ENCODE results near the gene TIRAP.
"Not testable (repeated sequence)": the region's sequence is repeated elsewhere in the genome, so short reads cannot be mapped to it uniquely, and the experiment has no call there.

The TIRAP gene, protein sequence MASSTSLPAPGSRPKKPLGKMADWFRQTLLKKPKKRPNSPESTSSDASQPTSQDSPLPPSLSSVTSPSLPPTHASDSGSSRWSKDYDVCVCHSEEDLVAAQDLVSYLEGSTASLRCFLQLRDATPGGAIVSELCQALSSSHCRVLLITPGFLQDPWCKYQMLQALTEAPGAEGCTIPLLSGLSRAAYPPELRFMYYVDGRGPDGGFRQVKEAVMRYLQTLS

DNA sequence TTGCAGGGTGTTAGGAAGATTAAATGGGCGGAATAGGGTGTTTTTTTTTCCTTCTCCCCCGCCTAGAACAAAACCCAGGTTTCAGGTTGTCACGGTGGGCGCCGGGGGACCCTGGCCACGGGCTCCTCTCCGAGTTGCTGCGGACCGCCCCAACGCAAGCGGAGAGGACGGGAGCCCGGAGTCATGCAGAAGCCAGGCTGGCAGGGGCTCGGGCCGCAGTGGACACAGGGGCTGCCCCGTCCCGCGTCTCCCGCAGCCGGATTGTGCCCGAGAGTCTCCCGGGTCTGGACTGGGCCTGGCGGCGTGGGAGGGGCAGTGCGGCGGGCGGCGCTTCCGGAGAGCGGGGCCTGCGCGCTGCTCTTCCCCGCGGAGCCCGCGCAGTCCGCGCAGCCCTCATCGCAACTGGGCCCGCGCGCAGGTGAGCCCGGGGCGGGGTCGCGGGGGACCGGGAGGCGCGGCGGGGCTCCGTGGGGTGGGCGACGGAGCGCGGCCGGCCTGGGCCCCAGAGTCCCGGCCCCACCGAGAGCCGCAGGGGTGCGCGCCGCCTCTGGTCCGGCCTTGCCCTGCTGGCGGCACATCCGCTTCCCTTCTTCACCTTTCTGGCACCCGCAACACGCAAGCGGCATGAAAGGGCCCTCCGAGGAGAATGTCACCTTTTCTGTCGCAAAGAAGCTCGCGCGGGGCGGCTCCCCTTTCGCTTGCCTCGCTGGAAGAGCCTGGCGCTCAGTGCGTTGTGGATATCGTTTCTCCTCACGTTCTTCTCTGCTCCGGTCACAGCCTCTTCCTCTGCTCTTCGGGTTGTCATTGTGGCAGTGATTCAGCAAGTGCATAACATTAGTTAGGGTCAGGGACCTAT lies at the start of gene TIRAP:
Gene TIRAP (plus strand): TSS at position 358 of the 856 bp plus-strand sequence. CDS start 7,802 bp downstream, outside the sequence.
- peak; percentile 52 for DNase-seq (ENCODE audit: low read depth)

DNA sequence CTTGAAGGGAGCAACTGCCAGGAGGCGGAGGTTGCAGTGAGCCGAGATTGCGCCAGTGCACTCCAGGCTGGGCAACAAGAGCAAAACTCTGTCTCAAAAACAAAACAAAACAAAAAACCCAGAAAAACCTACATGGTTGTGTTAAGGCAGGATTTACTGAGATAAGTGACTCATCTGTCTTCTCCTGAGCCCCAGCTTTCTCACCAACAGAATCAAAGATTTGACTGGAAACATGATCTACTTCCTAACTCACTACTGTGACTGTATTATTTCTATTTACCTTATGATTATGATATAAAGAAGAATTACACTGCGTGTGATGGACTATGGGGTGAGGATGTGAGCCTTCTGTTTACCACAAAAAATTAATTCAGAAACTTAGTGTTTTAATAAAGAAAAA lies 49.5 kb upstream of the TIRAP start:
- no peak for DNase-seq (ENCODE audit: low read depth)

DNA sequence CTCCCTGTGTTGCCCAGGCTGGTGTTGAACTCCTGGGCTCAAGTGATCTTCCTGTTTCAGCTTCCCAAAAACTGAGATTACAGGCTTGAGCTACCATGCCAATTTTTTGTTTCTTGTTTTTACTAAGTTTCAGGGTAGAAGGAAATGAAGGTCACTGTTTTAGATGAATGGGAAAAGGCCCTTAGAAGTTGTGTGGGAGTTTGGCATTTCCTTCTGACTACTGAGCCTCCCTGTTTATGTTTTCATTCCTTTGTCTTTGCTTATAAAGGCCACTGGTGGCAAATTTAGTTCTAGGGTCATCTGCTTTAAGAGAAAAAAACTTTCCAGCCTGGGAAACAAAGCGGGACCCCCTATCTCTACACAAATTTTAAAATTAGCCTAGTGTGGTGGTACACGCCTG lies 36.3 kb upstream of the TIRAP start:
- DNase-seq (ENCODE audit: low read depth) = no peak

DNA sequence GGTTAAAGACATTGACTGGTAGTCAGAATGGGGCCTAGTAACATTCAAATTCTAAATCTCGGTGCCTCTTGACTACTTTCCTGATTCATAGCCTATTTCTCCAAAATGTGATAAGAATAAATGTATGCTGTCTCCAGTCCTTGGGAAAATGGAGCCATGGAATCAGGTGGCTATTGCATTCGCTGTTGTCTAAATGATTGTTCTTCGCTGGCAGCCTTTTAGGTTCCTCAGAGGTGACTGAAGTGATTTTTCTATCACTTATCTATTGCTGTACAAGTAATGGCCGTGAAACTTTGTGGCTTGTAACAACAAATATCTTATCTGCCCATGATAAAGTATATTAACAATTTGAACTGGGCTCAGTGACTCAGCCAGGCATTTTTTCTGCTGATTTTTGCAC lies 29.6 kb upstream of the TIRAP start:
- no peak for DNase-seq (ENCODE audit: low read depth)

DNA sequence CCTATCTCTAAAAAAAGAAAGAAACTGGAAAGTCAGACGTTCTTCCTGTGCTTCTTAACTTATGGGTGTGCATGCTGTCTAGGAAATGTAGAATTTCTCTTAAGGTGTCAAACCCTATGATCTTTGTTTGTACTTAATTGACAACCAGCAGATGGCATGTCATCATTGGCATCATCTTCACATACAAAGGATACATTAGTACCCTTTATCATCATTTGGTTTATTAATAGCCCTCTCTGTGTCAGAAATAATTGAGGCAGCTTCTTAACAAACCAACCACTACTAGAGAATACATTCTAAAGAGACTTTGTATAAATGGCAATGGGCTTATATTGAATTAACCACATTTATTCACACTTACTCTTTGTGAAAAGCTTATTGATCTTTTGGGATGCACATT lies 28.1 kb upstream of the TIRAP start:
- DNase-seq (ENCODE audit: low read depth) = no peak

DNA sequence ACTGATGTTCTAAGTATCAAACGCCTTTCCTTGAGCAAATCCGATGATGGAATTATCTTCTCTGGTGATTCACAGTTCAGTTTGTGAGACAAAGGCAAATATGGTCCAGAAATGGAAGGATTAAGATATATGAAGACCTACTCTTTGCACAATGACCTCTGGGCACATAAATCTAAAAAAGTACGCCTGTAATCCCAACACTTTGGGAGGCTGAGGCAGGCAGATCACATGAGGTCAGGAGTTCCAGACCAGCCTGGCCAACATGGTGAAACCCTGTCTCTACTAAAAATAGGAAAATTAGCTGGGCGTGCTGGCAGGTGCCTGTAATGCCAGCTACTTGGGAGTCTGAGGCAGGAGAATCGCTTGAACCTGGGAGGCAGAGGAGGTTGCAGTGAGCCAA lies 27.4 kb upstream of the TIRAP start:
- DNase-seq (ENCODE audit: low read depth) = not testable (repeated sequence)

DNA sequence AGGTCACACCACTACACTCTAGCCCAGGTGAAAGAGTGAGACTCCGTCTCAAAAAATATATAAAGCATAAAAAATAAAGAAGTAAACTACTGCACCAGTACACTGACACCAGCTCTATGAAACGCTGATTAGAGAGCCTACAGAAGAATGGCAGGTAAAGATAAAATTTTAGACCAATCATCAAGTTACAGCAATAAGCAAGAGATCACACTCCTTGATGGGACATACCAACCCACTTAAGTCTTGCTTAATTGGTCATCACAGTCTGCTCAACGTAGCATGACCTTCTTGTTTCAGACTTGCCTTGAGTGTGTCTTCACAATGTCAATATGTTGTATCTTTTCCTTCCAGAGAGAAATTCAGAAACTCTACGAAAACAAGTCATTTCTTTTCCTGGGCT lies 26.7 kb upstream of the TIRAP start:
- no peak for DNase-seq (ENCODE audit: low read depth)

DNA sequence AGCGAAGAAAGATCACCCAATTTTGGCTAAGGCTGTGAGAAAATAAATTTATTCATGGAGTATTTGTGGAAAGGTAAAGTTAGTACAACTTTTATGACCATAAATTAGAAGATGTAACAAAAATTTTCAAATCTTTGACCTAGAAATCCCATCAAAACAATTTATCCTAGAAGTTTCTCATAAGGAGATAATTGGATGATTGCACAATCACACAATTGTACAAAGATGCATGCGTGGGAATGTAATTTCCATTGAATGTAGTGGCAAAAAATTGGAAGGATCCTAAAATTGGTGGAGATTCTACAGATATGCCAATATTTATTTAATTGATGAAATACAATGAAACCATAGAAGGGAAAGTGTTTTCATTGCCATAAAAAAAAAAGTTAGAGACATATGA lies 25.7 kb upstream of the TIRAP start:
- DNase-seq (ENCODE audit: low read depth) = no peak

DNA sequence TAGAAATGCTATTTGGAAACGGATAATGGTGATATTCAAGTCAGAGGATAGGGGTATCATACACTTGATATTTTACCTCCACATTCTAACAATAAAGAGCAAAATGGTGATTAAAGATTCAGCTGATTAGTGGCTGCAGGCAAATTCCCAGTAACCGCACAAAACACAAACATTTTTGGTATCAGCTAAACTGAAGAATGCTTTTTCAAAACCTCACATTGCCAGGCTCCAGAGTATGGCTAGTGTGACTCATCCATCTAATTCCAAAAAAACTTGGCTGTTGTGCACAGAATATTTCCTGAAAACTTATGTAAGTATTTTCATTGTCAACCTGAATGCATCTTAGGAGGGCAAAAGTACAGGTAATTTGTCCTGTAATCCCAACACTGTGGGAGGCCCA lies 25.1 kb upstream of the TIRAP start:
- no peak for DNase-seq (ENCODE audit: low read depth)

DNA sequence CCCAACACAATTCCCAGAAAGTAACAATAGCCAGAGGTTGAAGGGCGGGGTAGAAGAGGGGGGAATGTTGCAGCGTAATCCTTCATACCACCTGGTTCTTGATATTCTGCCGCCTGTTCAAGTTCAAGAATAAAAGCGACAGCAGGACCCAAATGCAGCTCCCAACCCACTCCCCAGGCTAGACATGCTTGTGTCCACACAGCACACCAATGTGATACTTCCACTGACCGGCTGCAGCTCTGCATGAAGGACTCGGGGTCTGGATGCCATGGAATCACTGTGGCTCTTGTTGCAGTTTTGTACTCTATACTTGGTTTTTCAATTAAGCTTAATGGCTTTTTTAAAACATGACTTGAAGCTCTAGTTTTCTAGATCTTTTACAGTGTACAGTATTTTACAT lies 20.7 kb upstream of the TIRAP start:
- no peak for DNase-seq (ENCODE audit: low read depth)

DNA sequence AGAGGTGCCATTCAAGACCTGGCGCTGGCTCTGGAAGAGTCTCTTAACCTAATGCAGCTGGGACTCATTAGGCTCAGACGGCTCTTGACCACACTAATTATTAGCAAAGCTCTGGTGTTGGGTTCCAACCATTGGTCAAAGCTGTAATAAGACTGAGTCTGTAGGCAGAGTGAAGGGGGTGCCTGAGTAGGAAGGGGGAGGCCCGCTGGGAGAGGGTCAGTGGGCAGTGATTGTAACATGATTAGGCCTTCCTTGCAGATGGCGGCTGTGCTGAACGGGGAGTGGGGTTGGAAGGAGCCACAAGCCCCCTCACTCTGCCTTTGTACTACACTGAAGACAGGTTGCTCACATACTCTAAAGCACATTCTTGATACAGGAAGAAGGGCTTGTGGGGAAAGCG lies 19.4 kb upstream of the TIRAP start:
- no peak for DNase-seq (ENCODE audit: low read depth)

DNA sequence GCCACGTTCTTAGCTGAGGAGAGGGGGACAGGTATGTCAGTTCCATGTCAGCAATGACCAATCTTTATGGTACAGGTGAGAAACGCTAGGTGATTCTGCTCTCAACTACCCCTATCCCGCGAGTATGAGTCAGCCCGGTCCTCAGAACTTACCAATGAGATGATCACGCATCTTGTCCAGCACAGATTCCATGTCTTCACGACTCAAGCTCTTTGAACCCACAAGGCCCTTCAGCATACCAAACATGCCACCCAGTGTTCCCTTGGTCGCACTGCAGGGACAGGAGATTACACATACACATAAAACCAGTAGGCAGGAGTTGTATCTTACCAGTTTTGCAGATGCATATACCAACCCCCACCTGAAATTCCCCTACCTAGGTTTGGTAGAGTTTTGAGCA lies 17.1 kb upstream of the TIRAP start:
- no peak for DNase-seq (ENCODE audit: low read depth)

DNA sequence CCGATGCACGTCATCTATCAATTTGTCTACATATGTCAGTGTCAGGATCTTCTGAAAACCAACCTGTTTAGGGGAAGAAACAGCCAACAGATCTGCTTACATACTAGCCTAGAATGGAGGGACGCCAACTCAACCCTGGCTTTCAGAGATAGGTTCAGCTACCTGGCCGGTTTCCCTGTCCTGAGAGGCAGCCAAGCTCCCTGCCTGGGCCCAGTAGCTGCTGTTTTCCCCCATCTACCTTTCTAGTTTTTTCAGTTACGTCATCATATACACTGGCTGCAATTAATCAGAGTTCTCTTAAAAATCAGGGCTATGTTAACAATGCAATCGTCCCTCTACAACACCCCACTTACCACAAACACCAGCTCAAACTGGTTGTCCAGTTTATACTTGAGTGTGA lies 15.2 kb upstream of the TIRAP start:
- no peak for DNase-seq (ENCODE audit: low read depth)

DNA sequence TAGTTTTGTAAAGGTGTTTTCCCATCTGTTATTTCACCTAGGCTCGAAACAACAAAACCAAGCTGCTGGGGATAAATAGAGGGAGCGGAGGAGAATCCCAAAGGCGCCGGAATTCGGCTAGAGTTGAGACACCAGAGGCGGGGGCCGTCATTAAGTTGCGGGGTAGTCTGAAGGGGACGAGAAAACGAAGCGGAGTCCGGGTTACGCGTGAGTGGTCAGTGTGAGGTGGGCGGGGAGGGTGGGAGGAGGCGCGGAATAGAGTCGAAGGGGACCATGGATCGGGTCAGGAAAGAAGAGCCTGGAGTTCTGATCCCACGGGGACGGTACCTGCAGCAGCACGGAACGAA lies 14.6 kb upstream of the TIRAP start:
- DNase-seq (ENCODE audit: low read depth) = no peak

DNA sequence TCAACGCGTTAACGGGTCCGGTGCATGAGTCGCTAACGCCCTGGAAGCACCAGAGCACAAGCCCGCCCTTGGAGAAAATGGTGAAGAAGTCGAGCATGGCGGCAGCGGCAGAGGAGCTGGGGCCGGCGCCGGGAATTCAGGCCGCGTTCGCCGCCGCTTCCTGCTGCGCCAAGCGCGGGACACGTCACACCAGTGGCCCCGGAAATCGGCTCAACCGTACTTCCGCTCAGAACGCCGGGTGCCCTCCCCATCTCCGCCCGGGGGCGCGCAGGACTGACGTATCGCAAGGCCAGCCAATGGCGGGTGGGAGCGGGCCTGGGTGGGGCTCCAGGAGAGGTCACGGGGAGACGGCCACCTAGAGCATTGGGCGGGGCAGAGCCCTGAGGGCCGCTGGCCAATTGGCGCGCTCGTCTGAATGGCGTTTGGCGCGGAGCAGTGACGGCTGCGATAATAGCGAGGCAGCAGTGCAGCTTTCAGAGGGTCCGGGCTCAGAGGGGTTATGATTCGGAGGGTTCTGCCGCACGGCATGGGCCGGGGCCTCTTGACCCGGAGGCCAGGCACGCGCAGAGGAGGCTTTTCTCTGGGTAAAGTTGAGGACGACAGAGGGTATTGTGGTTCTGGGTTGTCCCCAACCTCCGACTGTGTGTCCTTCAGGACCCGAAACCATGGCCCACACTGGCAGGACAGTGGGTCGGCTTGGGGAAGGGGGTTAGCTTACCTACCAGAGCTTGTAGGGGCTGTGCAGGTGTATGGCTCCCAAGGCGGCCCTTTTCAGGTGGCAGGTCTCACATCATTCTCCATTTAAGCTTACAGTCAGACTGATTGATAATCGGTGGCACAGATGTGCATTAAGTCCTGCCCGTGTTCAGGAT lies 13.9 kb upstream of the TIRAP start, which contains the start of the genes FOXRED1 and SRPRA:
Gene FOXRED1 (plus strand): TSS at position 447 of the 872 bp plus-strand sequence. CDS start 53 bp downstream, at position 500.
Gene SRPRA (minus strand): TSS at position 188 of the 872 bp plus-strand sequence. CDS start 91 bp downstream, at position 97.
- peak; percentile 100 for DNase-seq (ENCODE audit: low read depth)

DNA sequence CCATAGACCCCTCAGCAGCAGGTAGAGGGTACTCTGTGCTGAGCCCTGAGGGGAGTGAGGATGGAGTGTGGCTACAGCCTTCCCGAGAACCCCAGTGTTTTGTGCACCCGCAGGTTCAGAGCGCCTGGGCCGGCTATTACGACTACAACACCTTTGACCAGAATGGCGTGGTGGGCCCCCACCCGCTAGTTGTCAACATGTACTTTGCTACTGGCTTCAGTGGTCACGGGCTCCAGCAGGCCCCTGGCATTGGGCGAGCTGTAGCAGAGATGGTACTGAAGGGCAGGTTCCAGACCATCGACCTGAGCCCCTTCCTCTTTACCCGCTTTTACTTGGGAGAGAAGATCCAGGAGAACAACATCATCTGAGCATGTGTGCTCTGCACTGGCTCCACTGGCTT lies 5.6 kb upstream of the TIRAP start:
- no peak for DNase-seq (ENCODE audit: low read depth)

DNA sequence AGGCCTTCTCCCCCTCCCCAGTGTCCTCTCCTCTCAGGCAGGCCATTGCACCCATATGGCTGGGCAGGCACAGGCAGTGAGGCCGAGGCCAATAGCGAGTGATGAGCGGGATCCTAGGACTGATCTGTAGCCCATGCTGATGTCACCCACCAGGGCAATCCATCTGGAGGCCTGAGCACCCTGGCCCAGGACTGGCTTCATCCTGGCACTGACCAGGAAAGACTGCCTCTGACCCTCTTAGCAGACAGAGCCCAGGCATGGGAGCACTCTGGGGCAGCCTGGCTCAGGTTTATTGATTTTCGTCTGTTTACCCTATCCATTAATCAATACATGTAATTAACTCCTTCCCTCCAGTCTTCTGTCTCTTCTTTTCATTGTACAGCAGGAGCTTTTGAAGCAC lies 5.1 kb upstream of the TIRAP start:
- DNase-seq (ENCODE audit: low read depth) = no peak

DNA sequence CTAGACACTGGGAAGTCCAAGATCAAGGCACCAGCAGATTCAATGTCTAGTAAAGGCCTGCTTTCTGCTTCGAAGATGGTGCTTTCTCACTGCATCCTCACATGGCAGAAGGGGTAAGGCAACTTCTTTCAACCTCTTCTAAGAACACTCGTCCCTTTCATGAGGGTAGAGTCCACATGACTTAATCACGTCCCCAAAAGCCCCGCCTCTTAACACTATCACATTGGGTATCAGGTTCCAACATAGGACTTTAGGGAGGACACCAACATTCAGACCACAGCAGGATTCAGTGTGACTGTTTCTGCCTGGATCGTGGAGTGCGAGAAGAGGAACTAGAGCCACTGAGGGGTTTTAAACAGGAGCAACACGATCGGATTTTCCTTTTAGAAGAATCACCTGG lies 3.7 kb upstream of the TIRAP start:
- DNase-seq (ENCODE audit: low read depth) = no peak

DNA sequence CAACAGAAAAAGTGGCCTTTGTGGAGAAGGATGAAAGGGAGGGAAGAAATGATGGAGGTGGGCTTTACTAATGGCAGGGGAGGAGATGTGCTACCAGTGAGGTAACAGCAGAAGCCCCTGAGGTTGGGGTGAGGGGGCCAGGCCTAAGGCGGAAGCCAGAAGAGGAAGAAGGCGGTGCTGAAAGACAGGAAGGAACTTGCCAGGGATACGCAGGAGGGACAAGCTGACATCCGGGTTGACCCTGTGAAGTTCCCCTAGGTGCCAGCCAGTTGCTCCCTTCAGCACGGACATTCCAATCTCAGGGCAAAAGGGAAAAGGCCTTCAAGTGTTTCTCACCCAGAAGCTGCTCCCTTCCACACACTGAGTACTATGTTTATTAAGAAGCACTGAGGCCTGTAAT lies 2.3 kb upstream of the TIRAP start:
- DNase-seq (ENCODE audit: low read depth) = no peak

DNA sequence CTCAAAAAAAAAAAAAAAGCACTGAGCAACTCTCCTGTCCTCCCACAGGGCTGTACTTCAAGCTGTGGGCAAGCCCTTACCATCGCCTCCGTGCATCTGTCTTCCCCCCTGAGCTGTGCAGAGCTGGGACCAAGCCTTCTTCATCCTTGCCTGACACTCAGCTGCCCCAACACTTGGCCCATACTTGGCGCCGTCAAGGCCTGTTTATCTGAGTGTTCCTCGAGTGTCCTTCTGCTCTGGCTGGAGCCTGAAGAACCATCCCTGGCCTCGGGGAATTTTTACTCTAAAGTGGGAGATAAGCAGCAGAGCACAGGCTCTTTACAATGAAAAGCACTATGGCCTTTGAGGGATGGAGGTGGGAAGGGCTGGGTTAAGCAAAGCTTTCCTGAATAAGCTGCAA lies 1.6 kb upstream of the TIRAP start:
- DNase-seq (ENCODE audit: low read depth) = no peak

DNA sequence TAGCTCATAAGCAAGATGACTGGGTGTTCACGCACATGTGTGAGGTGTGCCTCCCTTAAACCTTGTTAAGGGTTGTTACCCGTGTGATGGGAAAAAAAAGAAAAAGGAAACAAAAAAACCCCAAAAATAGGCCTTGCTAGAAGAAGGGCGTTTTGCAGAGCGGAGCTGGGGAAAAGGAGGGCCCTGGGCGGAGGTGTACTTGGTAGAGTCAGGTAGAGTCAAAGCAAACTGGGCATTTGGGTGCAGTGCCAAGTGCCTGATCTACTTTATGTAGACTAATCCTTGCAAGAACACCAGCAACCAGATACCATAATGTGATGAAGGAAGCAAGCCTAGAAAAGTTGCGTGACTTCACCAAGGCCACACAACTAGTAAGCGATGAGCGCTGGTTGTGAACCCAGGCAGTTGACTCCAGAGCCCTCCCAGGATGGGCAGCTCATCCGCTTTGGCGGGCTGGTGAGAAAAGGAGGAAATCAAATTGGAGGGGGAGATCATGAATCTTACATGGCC lies 1.2 kb upstream of the TIRAP start:
- DNase-seq (ENCODE audit: low read depth) = no peak

DNA sequence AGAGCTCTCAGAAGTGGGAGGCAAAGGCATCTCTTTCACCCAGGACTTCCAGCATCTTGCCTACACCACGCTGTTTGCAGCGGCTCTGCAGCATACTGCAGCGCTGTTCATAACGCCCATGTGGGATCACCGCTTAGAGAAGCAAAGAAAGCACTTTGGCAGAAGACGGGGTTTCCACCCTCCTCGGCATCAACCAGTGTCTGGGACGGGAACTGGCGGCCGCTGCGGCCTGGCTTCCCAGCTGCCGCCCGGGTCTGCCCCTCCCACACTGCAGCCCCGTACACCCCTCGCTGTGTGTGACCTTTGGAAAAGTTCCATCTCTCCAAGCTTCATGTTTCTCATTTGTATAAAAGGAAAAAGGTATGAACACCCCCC lies 545 bp upstream of the TIRAP start:
- DNase-seq (ENCODE audit: low read depth) = peak; percentile 18

All from activated T-cell treated with anti-CD3 and anti-CD28 coated beads for 48 hours (primary cell).